ENCODE data around the gene DHRS12.
A peak's percentile ranks its signal among the peaks of the same experiment; 100 is the strongest.

DHRS12 gene

DNA sequence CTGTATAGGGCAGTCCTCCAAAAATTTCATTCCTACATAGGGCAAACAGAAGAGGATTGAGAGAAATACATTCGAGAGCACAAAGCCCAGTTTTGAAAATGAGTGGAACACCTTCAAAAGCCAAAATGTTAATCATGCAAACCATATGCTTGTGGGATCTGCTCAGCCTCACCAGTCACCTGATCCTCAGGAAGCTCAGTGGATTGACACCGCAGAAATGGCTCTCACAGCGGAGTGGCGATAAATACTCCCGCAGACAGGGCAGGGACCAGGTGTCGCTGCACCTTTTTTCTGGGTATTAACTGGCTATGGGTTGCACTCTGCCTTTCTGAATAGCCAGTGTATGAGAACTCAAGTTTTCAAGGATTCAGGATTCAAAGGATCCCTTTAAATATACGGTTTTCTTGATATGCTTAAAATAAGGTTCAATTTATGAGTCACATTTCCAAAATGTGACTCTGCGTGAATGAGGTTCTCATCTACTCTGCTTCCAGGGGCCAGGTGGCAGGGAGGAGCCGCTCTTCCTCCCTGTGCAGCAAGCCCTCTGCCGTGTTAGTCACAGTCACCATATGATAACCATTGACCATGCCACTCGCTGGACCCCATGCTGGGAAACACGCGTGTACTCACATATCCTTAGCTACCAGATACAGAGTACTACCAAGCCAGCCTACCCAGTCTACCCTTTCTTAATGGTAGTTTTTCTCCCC lies 18.3 kb upstream of the DHRS12 start:
- Histone ChIP-seq H3K9ac (ENCODE audit: low read length) (peak overlapping the region; percentile 40; the same call in 1 of the 2 replicates), H3K79me2 (ENCODE audit: insufficient read depth, low read length) (no peaks in the 10 kb centered on the region), H3K9me2 (ENCODE audit: low read depth, low read length) (no peaks in the 10 kb centered on the region), H3K27me3 (ENCODE audit: insufficient read depth, low read length) (no peaks in the 10 kb centered on the region), H3K27ac (ENCODE audit: low read depth, low read length, poor library complexity, severe bottlenecking) (peak overlapping the region; percentile 97), H3K36me3 (ENCODE audit: insufficient read depth, low read length) (no peaks in the 10 kb centered on the region), H3K9me3 (ENCODE audit: low read length) (no peaks in the 10 kb centered on the region), H3K4me1 (ENCODE audit: insufficient read depth, low read length, severe bottlenecking) (peaks cover 82% of the 10 kb centered on the region), H3F3A (ENCODE audit: insufficient read depth, low read length) (no peaks in the 10 kb centered on the region), H4K20me1 (ENCODE audit: insufficient read depth, low read length) (no peaks in the 10 kb centered on the region), H2AFZ (ENCODE audit: low read length) (no peak overlapping the region), H3K4me2 (ENCODE audit: low read length) (peak overlapping the region; percentile 56), H3K4me3 (ENCODE audit: low read depth, low read length, poor library complexity, severe bottlenecking) (peak overlapping the region; percentile 21)
- TF ChIP-seq, protein P1, sequence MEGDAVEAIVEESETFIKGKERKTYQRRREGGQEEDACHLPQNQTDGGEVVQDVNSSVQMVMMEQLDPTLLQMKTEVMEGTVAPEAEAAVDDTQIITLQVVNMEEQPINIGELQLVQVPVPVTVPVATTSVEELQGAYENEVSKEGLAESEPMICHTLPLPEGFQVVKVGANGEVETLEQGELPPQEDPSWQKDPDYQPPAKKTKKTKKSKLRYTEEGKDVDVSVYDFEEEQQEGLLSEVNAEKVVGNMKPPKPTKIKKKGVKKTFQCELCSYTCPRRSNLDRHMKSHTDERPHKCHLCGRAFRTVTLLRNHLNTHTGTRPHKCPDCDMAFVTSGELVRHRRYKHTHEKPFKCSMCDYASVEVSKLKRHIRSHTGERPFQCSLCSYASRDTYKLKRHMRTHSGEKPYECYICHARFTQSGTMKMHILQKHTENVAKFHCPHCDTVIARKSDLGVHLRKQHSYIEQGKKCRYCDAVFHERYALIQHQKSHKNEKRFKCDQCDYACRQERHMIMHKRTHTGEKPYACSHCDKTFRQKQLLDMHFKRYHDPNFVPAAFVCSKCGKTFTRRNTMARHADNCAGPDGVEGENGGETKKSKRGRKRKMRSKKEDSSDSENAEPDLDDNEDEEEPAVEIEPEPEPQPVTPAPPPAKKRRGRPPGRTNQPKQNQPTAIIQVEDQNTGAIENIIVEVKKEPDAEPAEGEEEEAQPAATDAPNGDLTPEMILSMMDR (IDR thresholded peaks at IDR 0.05; ENCODE audit: low read length) = peak; percentile 4; the same call in 1 of the 2 replicates
- TF ChIP-seq EZH2 (IDR thresholded peaks at IDR 0.05; ENCODE audit: borderline replicate concordance, low read length) = no peak

GRCh38 chr13:51821606-51822005 lies 17.6 kb upstream of the DHRS12 start:
- peak overlapping the region; percentile 97 for H3K27ac ChIP-seq (ENCODE audit: low read depth, low read length, poor library complexity, severe bottlenecking)
- no peaks in the 10 kb centered on the region for H3K27me3 ChIP-seq (ENCODE audit: insufficient read depth, low read length)

DNA sequence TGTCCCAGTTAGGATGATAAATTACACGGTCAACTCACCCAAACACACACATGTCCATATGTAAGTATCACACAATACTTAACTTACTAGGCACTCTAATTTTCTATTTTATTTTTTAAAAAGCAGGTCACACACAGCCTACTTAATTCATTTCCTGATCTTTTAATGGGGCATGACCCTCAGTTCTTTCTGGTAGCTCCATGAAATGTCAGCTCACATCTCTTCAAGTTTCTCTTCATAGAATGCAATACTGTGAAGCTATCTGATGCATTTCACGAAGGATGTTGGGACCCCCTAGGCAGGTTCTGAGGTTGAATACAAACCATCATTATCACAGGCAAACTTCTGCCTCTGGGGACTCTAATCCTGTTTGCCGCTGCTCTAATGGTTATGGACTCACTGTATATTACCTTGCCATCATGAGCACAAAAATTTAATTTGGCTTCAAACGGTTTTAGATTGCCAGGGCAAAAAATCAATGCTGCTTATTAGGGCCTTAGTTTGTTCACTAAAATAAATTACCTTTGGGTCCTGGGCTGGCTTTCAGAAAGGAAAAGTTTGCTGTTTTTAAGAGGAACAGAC lies 16.1 kb upstream of the DHRS12 start:
- Histone ChIP-seq H3K4me1 (ENCODE audit: insufficient read depth, low read length, severe bottlenecking) (peaks cover 75% of the 10 kb centered on the region), H3K9me3 (ENCODE audit: low read length) (no peaks in the 10 kb centered on the region), H3K4me2 (ENCODE audit: low read length) (no peak overlapping the region; the same call in 1 of the 2 replicates), H3F3A (ENCODE audit: insufficient read depth, low read length) (no peaks in the 10 kb centered on the region), H4K20me1 (ENCODE audit: insufficient read depth, low read length) (no peaks in the 10 kb centered on the region), H3K9ac (ENCODE audit: low read length) (peak overlapping the region; percentile 32; the same call in 1 of the 2 replicates), H3K27ac (ENCODE audit: low read depth, low read length, poor library complexity, severe bottlenecking) (peak overlapping the region; percentile 97), H2AFZ (ENCODE audit: low read length) (no peak overlapping the region), H3K4me3 (ENCODE audit: low read depth, low read length, poor library complexity, severe bottlenecking) (no peak overlapping the region), H3K27me3 (ENCODE audit: insufficient read depth, low read length) (no peaks in the 10 kb centered on the region), H3K79me2 (ENCODE audit: insufficient read depth, low read length) (no peaks in the 10 kb centered on the region), H3K9me2 (ENCODE audit: low read depth, low read length) (no peaks in the 10 kb centered on the region), H3K36me3 (ENCODE audit: insufficient read depth, low read length) (no peaks in the 10 kb centered on the region)
- no peak for TF ChIP-seq EZH2 (IDR thresholded peaks at IDR 0.05; ENCODE audit: borderline replicate concordance, low read length)
- TF ChIP-seq, protein P1 (IDR thresholded peaks at IDR 0.05; ENCODE audit: low read length) = no peak

More at GRCh38 chr13:51821606-51822005, 17.6 kb upstream of the DHRS12 start:
- Histone ChIP-seq H3K4me3 (ENCODE audit: low read depth, low read length, poor library complexity, severe bottlenecking) (peak overlapping the region; percentile 21), H3F3A (ENCODE audit: insufficient read depth, low read length) (no peaks in the 10 kb centered on the region), H4K20me1 (ENCODE audit: insufficient read depth, low read length) (no peaks in the 10 kb centered on the region), H3K9ac (ENCODE audit: low read length) (peak overlapping the region; percentile 40; the same call in 1 of the 2 replicates), H3K36me3 (ENCODE audit: insufficient read depth, low read length) (no peaks in the 10 kb centered on the region), H3K4me2 (ENCODE audit: low read length) (peak overlapping the region; percentile 56), H3K9me2 (ENCODE audit: low read depth, low read length) (no peaks in the 10 kb centered on the region), H3K79me2 (ENCODE audit: insufficient read depth, low read length) (no peaks in the 10 kb centered on the region), H3K9me3 (ENCODE audit: low read length) (no peaks in the 10 kb centered on the region), H3K4me1 (ENCODE audit: insufficient read depth, low read length, severe bottlenecking) (peaks cover 75% of the 10 kb centered on the region), H2AFZ (ENCODE audit: low read length) (no peak overlapping the region)
- TF ChIP-seq, protein P1 (IDR thresholded peaks at IDR 0.05; ENCODE audit: low read length) = no peak

All from OCI-LY1 (cell line).